ENCODE measurements around the gene KLHL22. TPM values are rescaled to one million over a fixed set of nuclear protein-coding genes. Genes with fewer than 3 reads are reported as not detected.
A peak's percentile ranks its signal among the peaks of the same experiment; 100 is the strongest.
"Not testable (repeated sequence)": the region's sequence is repeated elsewhere in the genome, so short reads cannot be mapped to it uniquely, and the experiment has no call there.

KLHL22 gene
- 10 to 100 TPM in 2 of 4 donors, 1 to 10 TPM in 2; 5.9 to 15.1 (median 8.6) TPM for polyA plus RNA-seq
- long read RNA-seq, donor 1, partial matches to known transcripts: 15 of 17 reads
- long read RNA-seq, donor 1, other reads (novel, unspliced or antisense): 0 of 17 reads
- long read RNA-seq, donor 2, partial matches to known transcripts: 0 of 2 reads
- long read RNA-seq, donor 2, other reads (novel, unspliced or antisense): 0 of 2 reads
- long read RNA-seq, donor 3, partial matches to known transcripts: 0 of 1 reads
- long read RNA-seq, donor 3, other reads (novel, unspliced or antisense): 0 of 1 reads
- long read RNA-seq, donor 4: 0 reads
- long read RNA-seq, donor 5: 0 reads
- long read RNA-seq, donor 6, transcript KLHL22-201 (7 exons, 2,616 nt): major isoform, 5 of 6 reads
- long read RNA-seq, donor 6, partial matches to known transcripts: 0 of 6 reads
- long read RNA-seq, donor 6, other reads (novel, unspliced or antisense): 0 of 6 reads
- long read RNA-seq, donor 7, transcript KLHL22-201 (7 exons, 2,616 nt): major isoform, 12 of 83 reads
- long read RNA-seq, donor 7, partial matches to known transcripts: 51 of 83 reads
- long read RNA-seq, donor 7, other reads (novel, unspliced or antisense): 18 of 83 reads
- long read RNA-seq, donor 8: 0 reads
- long read RNA-seq, donor 9, partial matches to known transcripts: 0 of 1 reads
- long read RNA-seq, donor 9, other reads (novel, unspliced or antisense): 0 of 1 reads
- long read RNA-seq, donor 10, partial matches to known transcripts: 0 of 4 reads
- long read RNA-seq, donor 10, other reads (novel, unspliced or antisense): 0 of 4 reads

DNA sequence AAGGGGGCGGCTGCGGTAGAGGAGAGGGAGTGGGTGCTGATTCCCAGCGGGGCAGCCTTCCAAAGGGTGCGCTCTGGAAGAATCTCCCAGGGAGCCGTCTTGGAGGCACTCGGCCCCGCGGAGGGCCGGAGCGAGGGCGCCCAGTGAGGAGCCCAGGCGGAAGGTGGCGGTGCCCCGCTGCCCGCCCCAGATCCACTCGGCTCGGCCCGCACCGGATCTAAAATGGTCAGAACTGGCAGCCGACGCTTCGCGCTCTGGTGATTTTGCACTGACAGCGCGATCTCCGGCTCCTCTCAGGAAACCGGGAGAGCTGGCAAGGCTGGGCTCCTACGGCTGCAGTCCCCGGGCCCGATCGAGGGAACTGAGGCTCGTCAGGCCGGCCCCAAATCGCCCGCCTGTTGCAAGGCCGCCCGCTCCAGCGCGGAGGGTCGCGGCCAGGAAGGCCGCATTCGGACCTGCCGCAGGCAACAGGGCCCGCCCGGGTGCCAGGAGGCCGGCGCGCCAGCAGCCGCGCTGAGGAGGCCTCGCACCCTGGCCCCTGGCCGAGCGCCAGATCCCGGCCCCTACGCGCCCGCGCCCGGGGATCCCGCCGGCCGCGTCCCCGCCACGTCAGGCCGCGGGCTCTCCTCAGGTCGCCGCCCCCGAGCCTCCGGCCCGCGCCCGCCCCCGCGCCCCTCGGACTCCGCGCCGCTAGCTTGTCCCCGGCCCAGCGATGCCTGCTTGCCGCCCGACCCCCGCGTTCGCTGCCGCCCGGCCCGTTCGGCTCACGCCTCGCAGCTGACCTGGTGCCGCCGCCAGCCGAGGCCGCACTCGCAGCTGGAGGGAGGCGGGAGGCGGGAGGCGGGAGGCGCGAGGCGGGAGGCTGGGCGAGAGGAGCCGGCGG, at the start of gene KLHL22:
TSS of gene KLHL22 (minus strand) at position 818 of the 883 bp plus-strand sequence. CDS start 6,584 bp downstream, outside the sequence.
- Histone ChIP-seq H3K27ac (ENCODE audit: low read depth in 1 of 3, low read length in 2 of 3) (peak within 1 kb of the TSS; percentile 88 to 92 (median 91)), H3K9me3 (ENCODE audit: control insufficient read depth in 2 of 2, insufficient read depth in 1 of 2, low read depth in 1 of 2, low read length in 1 of 2) (no peaks in the 10 kb centered on the region), H3K36me3 (ENCODE audit: control insufficient read depth in 3 of 3, insufficient read depth in 2 of 3, low read depth in 1 of 3, low read length in 3 of 3) (peaks cover 0 to 15% (median 0%) of the 10 kb centered on the region in 3 donors), H3K4me3 (ENCODE audit: low read depth in 1 of 3, low read length in 3 of 3) (peak within 1 kb of the TSS; percentile 63 to 70 (median 64)), H3K27me3 (ENCODE audit: control insufficient read depth in 3 of 3, insufficient read depth in 3 of 3, low read length in 3 of 3) (no peaks in the 10 kb centered on the region), H3K4me1 (ENCODE audit: control insufficient read depth in 3 of 3, insufficient read depth in 2 of 3, low read depth in 1 of 3, low read length in 2 of 3) (peaks cover 2 to 5% (median 2%) of the 10 kb centered on the region in 3 donors)
- 0 to 1% (median 1%) methylated on average over 50 to 108 of the region's 108 CpGs for WGBS, 3 donors
- FAIRE-seq (no peak), DNase-seq (peak; percentile 39 to 64)

GRCh38 chr22:20545318-20545634, 49.7 kb upstream of the KLHL22 start:
- not testable (repeated sequence) for FAIRE-seq; H3K4me1 ChIP-seq (ENCODE audit: control insufficient read depth in 3 of 3, insufficient read depth in 2 of 3, low read depth in 1 of 3, low read length in 2 of 3); H3K27ac ChIP-seq (ENCODE audit: low read depth in 1 of 3, low read length in 2 of 3); H3K9me3 ChIP-seq (ENCODE audit: control insufficient read depth in 2 of 2, insufficient read depth in 1 of 2, low read depth in 1 of 2, low read length in 1 of 2); H3K4me3 ChIP-seq (ENCODE audit: low read depth in 1 of 3, low read length in 3 of 3); H3K27me3 ChIP-seq (ENCODE audit: control insufficient read depth in 3 of 3, insufficient read depth in 3 of 3, low read length in 3 of 3); DNase-seq
- H3K36me3 ChIP-seq (ENCODE audit: control insufficient read depth in 3 of 3, insufficient read depth in 2 of 3, low read depth in 1 of 3, low read length in 3 of 3): peaks cover 0 to 47% (median 3%) of the 10 kb centered on the region in 3 donors
- 97 to 100% (median 98%) methylated on average over 3 of the region's 3 CpGs for WGBS, 3 donors

- no peak for FAIRE-seq
- no peaks in the 10 kb centered on the region for H3K9me3 ChIP-seq (ENCODE audit: control insufficient read depth in 2 of 2, insufficient read depth in 1 of 2, low read depth in 1 of 2, low read length in 1 of 2)
- no peak overlapping the region for H3K4me3 ChIP-seq (ENCODE audit: low read depth in 1 of 3, low read length in 3 of 3)
- H3K36me3 ChIP-seq (ENCODE audit: control insufficient read depth in 3 of 3, insufficient read depth in 2 of 3, low read depth in 1 of 3, low read length in 3 of 3): peaks cover 3 to 52% (median 7%) of the 10 kb centered on the region in 3 donors
- no peaks in the 10 kb centered on the region for H3K27me3 ChIP-seq (ENCODE audit: control insufficient read depth in 3 of 3, insufficient read depth in 3 of 3, low read length in 3 of 3)
- DNase-seq: no peak
- H3K27ac ChIP-seq (ENCODE audit: low read depth in 1 of 3, low read length in 2 of 3): no peak overlapping the region
- H3K4me1 ChIP-seq (ENCODE audit: control insufficient read depth in 3 of 3, insufficient read depth in 2 of 3, low read depth in 1 of 3, low read length in 2 of 3): no peaks in the 10 kb centered on the region
Observed at GRCh38 chr22:20542736-20543135, 47.1 kb upstream of the KLHL22 start.

DNA sequence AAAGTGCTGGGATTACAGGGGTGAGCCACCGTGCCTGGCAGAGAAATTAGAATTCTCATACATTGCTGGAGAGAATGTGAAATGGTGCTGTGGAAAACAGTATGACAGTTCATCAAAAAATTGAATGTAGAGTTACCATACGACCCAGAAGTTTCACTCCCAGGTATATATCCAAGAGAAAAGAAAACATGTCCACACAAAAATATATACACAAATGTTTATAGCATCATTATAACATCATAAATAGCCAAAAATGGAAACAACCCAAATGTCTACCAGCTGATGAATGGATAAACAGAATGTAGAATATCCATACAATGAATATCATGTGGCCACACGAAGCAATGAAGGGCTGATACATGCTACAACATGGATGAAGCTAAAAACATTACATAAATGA, 46.5 kb upstream of the KLHL22 start:
- H3K4me3 ChIP-seq (ENCODE audit: low read depth in 1 of 3, low read length in 3 of 3): no peak overlapping the region
- H3K27me3 ChIP-seq (ENCODE audit: control insufficient read depth in 3 of 3, insufficient read depth in 3 of 3, low read length in 3 of 3): no peaks in the 10 kb centered on the region
- FAIRE-seq (no peak), DNase-seq (no peak)
- no peaks in the 10 kb centered on the region for H3K9me3 ChIP-seq (ENCODE audit: control insufficient read depth in 2 of 2, insufficient read depth in 1 of 2, low read depth in 1 of 2, low read length in 1 of 2)
- WGBS, 3 donors: 94 to 98% (median 96%) methylated on average over 3 of the region's 3 CpGs
- no peaks in the 10 kb centered on the region for H3K4me1 ChIP-seq (ENCODE audit: control insufficient read depth in 3 of 3, insufficient read depth in 2 of 3, low read depth in 1 of 3, low read length in 2 of 3)
- H3K36me3 ChIP-seq (ENCODE audit: control insufficient read depth in 3 of 3, insufficient read depth in 2 of 3, low read depth in 1 of 3, low read length in 3 of 3): peaks cover 3 to 56% (median 9%) of the 10 kb centered on the region in 3 donors
- H3K27ac ChIP-seq (ENCODE audit: low read depth in 1 of 3, low read length in 2 of 3): no peak overlapping the region

DNA sequence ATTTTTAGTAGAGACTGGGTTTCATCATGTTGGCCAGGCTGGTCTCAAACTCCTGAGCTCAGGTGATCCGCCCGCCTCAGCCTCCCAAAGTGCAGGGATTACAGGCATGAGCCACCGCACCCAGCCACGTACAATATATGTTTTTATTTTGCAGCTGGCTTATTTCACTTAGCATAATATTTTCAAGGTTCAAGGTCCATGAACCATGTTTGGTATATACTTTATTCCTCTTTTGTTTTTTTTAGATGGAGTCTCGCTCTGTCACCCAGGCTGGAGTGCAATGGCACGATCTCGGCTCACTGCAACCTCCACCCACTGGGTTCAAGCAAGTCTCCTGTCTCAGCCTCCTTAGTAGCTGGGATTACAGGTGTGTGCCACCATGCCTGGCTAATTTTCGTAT, 43.3 kb upstream of the KLHL22 start:
- not testable (repeated sequence) for H3K27ac ChIP-seq (ENCODE audit: low read depth in 1 of 3, low read length in 2 of 3); H3K27me3 ChIP-seq (ENCODE audit: control insufficient read depth in 3 of 3, insufficient read depth in 3 of 3, low read length in 3 of 3); H3K4me3 ChIP-seq (ENCODE audit: low read depth in 1 of 3, low read length in 3 of 3); H3K9me3 ChIP-seq (ENCODE audit: control insufficient read depth in 2 of 2, insufficient read depth in 1 of 2, low read depth in 1 of 2, low read length in 1 of 2); FAIRE-seq; DNase-seq; H3K4me1 ChIP-seq (ENCODE audit: control insufficient read depth in 3 of 3, insufficient read depth in 2 of 3, low read depth in 1 of 3, low read length in 2 of 3)
- peaks cover 3 to 57% (median 7%) of the 10 kb centered on the region in 3 donors for H3K36me3 ChIP-seq (ENCODE audit: control insufficient read depth in 3 of 3, insufficient read depth in 2 of 3, low read depth in 1 of 3, low read length in 3 of 3)
- 92 to 94% (median 94%) methylated on average over 8 of the region's 8 CpGs for WGBS, 3 donors

DNA sequence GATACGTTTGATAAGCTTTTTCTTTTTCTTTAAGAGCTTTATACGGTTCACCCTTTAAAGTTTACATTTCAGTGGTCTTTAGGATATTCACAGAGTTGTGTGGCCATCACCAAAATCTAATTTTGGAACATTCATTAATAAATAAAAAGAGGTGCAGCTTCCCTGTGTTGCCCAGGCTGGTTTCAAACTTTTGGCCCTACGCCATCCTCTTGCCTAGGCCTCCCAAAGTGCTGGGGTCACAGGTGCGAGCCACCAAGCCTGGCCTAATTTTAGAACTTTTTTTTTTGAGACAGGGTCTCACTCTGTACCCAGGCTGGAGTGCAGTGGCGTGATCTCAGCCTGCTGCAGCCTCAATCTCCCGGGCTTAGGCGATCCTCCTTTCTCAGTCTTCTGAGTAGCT, 42.4 kb upstream of the KLHL22 start:
- 94 to 98% (median 96%) methylated on average over 7 of the region's 7 CpGs for WGBS, 3 donors
- Histone ChIP-seq H3K27ac (ENCODE audit: low read depth in 1 of 3, low read length in 2 of 3) (no peak overlapping the region), H3K9me3 (ENCODE audit: control insufficient read depth in 2 of 2, insufficient read depth in 1 of 2, low read depth in 1 of 2, low read length in 1 of 2) (no peaks in the 10 kb centered on the region), H3K27me3 (ENCODE audit: control insufficient read depth in 3 of 3, insufficient read depth in 3 of 3, low read length in 3 of 3) (no peaks in the 10 kb centered on the region), H3K36me3 (ENCODE audit: control insufficient read depth in 3 of 3, insufficient read depth in 2 of 3, low read depth in 1 of 3, low read length in 3 of 3) (peaks cover 3 to 62% (median 7%) of the 10 kb centered on the region in 3 donors), H3K4me1 (ENCODE audit: control insufficient read depth in 3 of 3, insufficient read depth in 2 of 3, low read depth in 1 of 3, low read length in 2 of 3) (no peaks in the 10 kb centered on the region), H3K4me3 (ENCODE audit: low read depth in 1 of 3, low read length in 3 of 3) (no peak overlapping the region)
- DNase-seq (no peak), FAIRE-seq (no peak)

DNA sequence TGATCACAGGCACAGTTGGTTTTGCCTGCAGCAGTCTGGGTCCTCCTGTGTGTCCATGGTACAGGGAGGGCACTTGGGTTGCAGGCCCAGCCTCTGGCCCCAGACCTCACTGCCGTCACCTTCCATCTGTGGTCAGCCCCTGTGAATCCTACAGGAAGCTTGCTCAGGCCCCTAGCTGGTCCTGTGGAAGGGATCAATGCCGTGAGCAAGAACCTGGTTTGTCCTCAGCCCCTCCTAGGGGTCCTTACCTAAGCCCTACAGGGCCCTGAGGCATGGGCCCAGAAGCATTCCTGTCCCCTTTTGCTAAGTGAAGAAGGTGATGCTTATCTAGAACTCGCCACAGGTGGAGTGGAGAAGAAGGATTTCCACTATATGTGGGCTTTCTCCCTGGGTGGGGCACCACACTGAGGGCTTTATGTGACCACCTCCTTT, 41.7 kb upstream of the KLHL22 start:
- no peaks in the 10 kb centered on the region for H3K27me3 ChIP-seq (ENCODE audit: control insufficient read depth in 3 of 3, insufficient read depth in 3 of 3, low read length in 3 of 3)
- DNase-seq (no peak), FAIRE-seq (no peak)
- 83 to 99% (median 92%) methylated on average over 3 of the region's 3 CpGs for WGBS, 3 donors
- no peak overlapping the region for H3K27ac ChIP-seq (ENCODE audit: low read depth in 1 of 3, low read length in 2 of 3)
- no peak overlapping the region for H3K4me3 ChIP-seq (ENCODE audit: low read depth in 1 of 3, low read length in 3 of 3)
- H3K9me3 ChIP-seq (ENCODE audit: control insufficient read depth in 2 of 2, insufficient read depth in 1 of 2, low read depth in 1 of 2, low read length in 1 of 2): no peaks in the 10 kb centered on the region
- peaks cover 3 to 69% (median 7%) of the 10 kb centered on the region in 3 donors for H3K36me3 ChIP-seq (ENCODE audit: control insufficient read depth in 3 of 3, insufficient read depth in 2 of 3, low read depth in 1 of 3, low read length in 3 of 3)
- peaks cover 0 to 4% (median 2%) of the 10 kb centered on the region in 3 donors for H3K4me1 ChIP-seq (ENCODE audit: control insufficient read depth in 3 of 3, insufficient read depth in 2 of 3, low read depth in 1 of 3, low read length in 2 of 3)

Measured in small intestine (tissue), 16 donors.